Mammary epithelial cell (primary cell): ENCODE data around the gene SPON1.

ENCODE experiments used
- EZH2 ChIP-seq: IDR thresholded peaks from 2 replicates; pipeline ENCODE4 v1.6.1; 2012; ENCODE audit warnings: low read length, inconsistent platforms, borderline replicate concordance
- TF ChIP-seq, protein P1 (sequence below), 2 donors: IDR thresholded peaks in 1 of 2; conservative IDR thresholded peaks in 1 of 2; 2 replicates each; pipeline ENCODE4 v1.5.1; 2011 to 2012; ENCODE audit warnings: inconsistent platforms in 2 of 2, low read length in 2 of 2, mild to moderate bottlenecking in 2 of 2, control low read depth in 1 of 2, low read depth in 1 of 2; ENCODE audit not compliant: insufficient read depth in 1 of 2; ENCODE audit errors: extremely low read depth in 1 of 2

DNA sequence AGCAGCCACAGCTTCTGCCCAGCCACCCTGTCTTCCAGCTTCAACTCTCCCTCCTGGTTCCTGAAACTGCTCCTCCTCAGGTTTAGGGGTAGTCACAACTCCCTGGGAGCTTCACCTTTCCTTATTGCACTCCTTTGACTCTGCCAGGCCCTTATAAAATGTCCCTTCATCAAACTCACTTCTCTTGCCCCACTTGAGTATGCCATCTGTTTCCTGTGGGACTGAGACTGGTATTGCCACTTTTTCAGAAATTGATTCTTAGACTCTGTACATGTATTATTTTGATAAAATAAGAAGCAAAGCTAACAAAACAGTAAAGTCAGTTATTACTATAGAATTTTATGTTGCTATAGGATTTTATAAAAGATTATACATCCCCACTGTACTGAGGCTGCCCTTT, 134.1 kb downstream of the SPON1 start:
- TF ChIP-seq, protein P1, sequence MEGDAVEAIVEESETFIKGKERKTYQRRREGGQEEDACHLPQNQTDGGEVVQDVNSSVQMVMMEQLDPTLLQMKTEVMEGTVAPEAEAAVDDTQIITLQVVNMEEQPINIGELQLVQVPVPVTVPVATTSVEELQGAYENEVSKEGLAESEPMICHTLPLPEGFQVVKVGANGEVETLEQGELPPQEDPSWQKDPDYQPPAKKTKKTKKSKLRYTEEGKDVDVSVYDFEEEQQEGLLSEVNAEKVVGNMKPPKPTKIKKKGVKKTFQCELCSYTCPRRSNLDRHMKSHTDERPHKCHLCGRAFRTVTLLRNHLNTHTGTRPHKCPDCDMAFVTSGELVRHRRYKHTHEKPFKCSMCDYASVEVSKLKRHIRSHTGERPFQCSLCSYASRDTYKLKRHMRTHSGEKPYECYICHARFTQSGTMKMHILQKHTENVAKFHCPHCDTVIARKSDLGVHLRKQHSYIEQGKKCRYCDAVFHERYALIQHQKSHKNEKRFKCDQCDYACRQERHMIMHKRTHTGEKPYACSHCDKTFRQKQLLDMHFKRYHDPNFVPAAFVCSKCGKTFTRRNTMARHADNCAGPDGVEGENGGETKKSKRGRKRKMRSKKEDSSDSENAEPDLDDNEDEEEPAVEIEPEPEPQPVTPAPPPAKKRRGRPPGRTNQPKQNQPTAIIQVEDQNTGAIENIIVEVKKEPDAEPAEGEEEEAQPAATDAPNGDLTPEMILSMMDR (conservative IDR thresholded peaks at IDR 0.05 in 1 of 2, IDR thresholded peaks at IDR 0.05 in 1 of 2; ENCODE audit: extremely low read depth in 1 of 2, insufficient read depth in 1 of 2, low read depth in 1 of 2, low read length in 2 of 2) = no peak
- TF ChIP-seq EZH2 = no peak
